ENCODE data around the gene GDI1. TPM values are rescaled to one million over a fixed set of nuclear protein-coding genes. Genes with fewer than 3 reads are reported as not detected.
"Not testable (repeated sequence)": the region's sequence is repeated elsewhere in the genome, so short reads cannot be mapped to it uniquely, and the experiment has no call there.

The GDI1 gene
- polyA plus RNA-seq, 2 of the 4 experiments (the other 2 are of a cell fraction), result 124 to 128 TPM

GRCh38 chrX:154400369-154400817, 36.6 kb upstream of the GDI1 start:
- 92% methylated on average over 2 of the region's 6 CpGs for WGBS (ENCODE audit: missing lambda C conversion rate)
- ChIA-PET CTCF (interaction anchor here (1.2 to 4.7 kb wide), 3 partner anchors 10 to 133 kb away, joined by 4 to 28 read pairs (median 21); partner anchors contain the start of genes DNASE1L1, FLNA and TAFAZZIN), POLR2A (interaction anchor here (1.5 kb wide), 1 partner anchor 9 kb away, joined by 6 read pairs; the partner anchor contains the start of gene DNASE1L1)
- not testable (repeated sequence) for ATAC-seq; DNase-seq (ENCODE audit: low read depth in 1 of 2, low spot score in 1 of 2); FAIRE-seq; H3K9me3 ChIP-seq
- Histone ChIP-seq H3K4me3 (peak overlapping the region; percentile 88), H3K4me1 (peaks cover 18% of the 10 kb centered on the region; the same call in 2 of the 3 replicates), H3K27ac (peak overlapping the region in 1 of 2 experiments; percentile 96; a peak in 3 of 6 replicates), H3K4me2 (peak overlapping the region; percentile 89)
- TF ChIP-seq HOXA7 (CRISPR knock-in tag; IDR thresholded peaks at IDR 0.05), result peak; percentile 84; the same call in 1 of the 2 replicates

- WGBS (ENCODE audit: missing lambda C conversion rate), result 44% methylated on average over 6 of the region's 6 CpGs
- no peak for FAIRE-seq
- CTCF ChIA-PET, result interaction anchor here (1.7 to 4.7 kb wide), 3 partner anchors 9 to 28 kb away, joined by 6 to 28 read pairs (median 21); partner anchors contain the start of genes DNASE1L1, FLNA and TAFAZZIN
- TF ChIP-seq EHMT2 (IDR thresholded peaks at IDR 0.05; ENCODE audit: low read depth), result no peak
- no peak for TF ChIP-seq KDM5A (IDR thresholded peaks at IDR 0.05)
- no peak for TF ChIP-seq HDAC2 (IDR thresholded peaks at IDR 0.05)
- peak; percentile 37 for TF ChIP-seq POLR2A (IDR thresholded peaks at IDR 0.05; ENCODE audit: low read length)
- TF ChIP-seq POLR2AphosphoS2 (conservative IDR thresholded peaks at IDR 0.05; ENCODE audit: low read length), result peak; percentile 100
- TF ChIP-seq NPAS2 (CRISPR knock-in tag; IDR thresholded peaks at IDR 0.05; ENCODE audit: borderline replicate concordance), result no peak
- TF ChIP-seq BHLHE40 (IDR thresholded peaks at IDR 0.05; ENCODE audit: low read depth, low read length), result no peak
- TF ChIP-seq RARB (CRISPR knock-in tag; IDR thresholded peaks at IDR 0.05), result peak; percentile 95
- no peak for TF ChIP-seq NR3C1 (IDR thresholded peaks at IDR 0.05)
- no peak for TF ChIP-seq PHF8 (IDR thresholded peaks at IDR 0.05; ENCODE audit: borderline replicate concordance, low read depth)
- TF ChIP-seq MAFK (IDR thresholded peaks at IDR 0.05; ENCODE audit: partially characterized antibody), result no peak
- TF ChIP-seq E2F6 (IDR thresholded peaks at IDR 0.05; ENCODE audit: borderline replicate concordance, low read depth), result no peak; the same call in 1 of the 2 replicates
- TF ChIP-seq CBX2 (IDR thresholded peaks at IDR 0.05; ENCODE audit: borderline replicate concordance, low read depth), result no peak
- TF ChIP-seq HOXB5 (CRISPR knock-in tag; IDR thresholded peaks at IDR 0.05), result no peak; the same call in 1 of the 2 replicates
- peak; percentile 28 for TF ChIP-seq CHD2 (IDR thresholded peaks at IDR 0.05; ENCODE audit: low read length, partially characterized antibody)
- 0 out of 2 replicates have a peak, but pooled peaks have one; percentile 29 for TF ChIP-seq ESRRA (IDR thresholded peaks at IDR 0.05; ENCODE audit: borderline replicate concordance, low read length)
- no peak for TF ChIP-seq CEBPB (IDR thresholded peaks at IDR 0.05)
- TF ChIP-seq RAD21 (conservative IDR thresholded peaks at IDR 0.05 in 1 of 2, IDR thresholded peaks at IDR 0.05 in 1 of 2), result no peak
- TF ChIP-seq ZNF302 (CRISPR knock-in tag; IDR thresholded peaks at IDR 0.05), result no peak
- TF ChIP-seq KDM1A (IDR thresholded peaks at IDR 0.05; ENCODE audit: low read depth), result no peak
- no peak for TF ChIP-seq ZSCAN20 (CRISPR knock-in tag; IDR thresholded peaks at IDR 0.05)
- TF ChIP-seq CBX8 (IDR thresholded peaks at IDR 0.05), result no peak
- TF ChIP-seq GATA3 (IDR thresholded peaks at IDR 0.05; ENCODE audit: borderline replicate concordance), result no peak
- TF ChIP-seq MYC (IDR thresholded peaks at IDR 0.05; ENCODE audit: borderline replicate concordance, low read length), result no peak
- TF ChIP-seq HEYL (CRISPR knock-in tag; IDR thresholded peaks at IDR 0.05), result no peak
- TF ChIP-seq FOSL2 (IDR thresholded peaks at IDR 0.05), result no peak
- TF ChIP-seq FOSL2 (CRISPR knock-in tag; IDR thresholded peaks at IDR 0.05), result peak; percentile 45; the same call in 1 of the 2 replicates
- peak; percentile 46; the same call in 1 of the 2 replicates for TF ChIP-seq HMGXB4 (CRISPR knock-in tag; IDR thresholded peaks at IDR 0.05; ENCODE audit: borderline replicate concordance)
- TF ChIP-seq NFE2L2 (conservative IDR thresholded peaks at IDR 0.05; ENCODE audit: low read length), result no peak
- TF ChIP-seq JUN (IDR thresholded peaks at IDR 0.05), result peak; percentile 90 to 97
- peak; percentile 98 for TF ChIP-seq TP53 (CRISPR knock-in tag; IDR thresholded peaks at IDR 0.05)
- no peak for TF ChIP-seq CHD4 (IDR thresholded peaks at IDR 0.05; ENCODE audit: borderline replicate concordance)
- no peak for TF ChIP-seq ZFP36 (IDR thresholded peaks at IDR 0.05; ENCODE audit: borderline replicate concordance, partially characterized antibody)
- TF ChIP-seq RNF2 (IDR thresholded peaks at IDR 0.05; ENCODE audit: borderline replicate concordance, low read depth), result no peak
- no peak for TF ChIP-seq HES2 (IDR thresholded peaks at IDR 0.05)
- TF ChIP-seq SREBF2 (IDR thresholded peaks at IDR 0.05), result no peak
Measured at GRCh38 chrX:154401045-154401799, 35.7 kb upstream of the GDI1 start.

More at GRCh38 chrX:154401045-154401799, 35.7 kb upstream of the GDI1 start:
- POLR2A ChIA-PET, result interaction anchor here (0.6 to 1.5 kb wide), 2 partner anchors 8 to 23 kb away, joined by 4 to 6 read pairs; partner anchors contain the start of gene DNASE1L1
- no peaks in the 10 kb centered on the region for H3K9me3 ChIP-seq
- ATAC-seq, result peak; percentile 3 to 10; a peak in 5 of 6 replicates
- DNase-seq (ENCODE audit: low read depth in 1 of 2, low spot score in 1 of 2), result peak in 1 of 2 experiments; percentile 57
- H3K4me3 ChIP-seq, result peak overlapping the region; percentile 88
- peak overlapping the region; percentile 89 for H3K4me2 ChIP-seq
- H3K4me1 ChIP-seq, result peaks cover 18% of the 10 kb centered on the region; the same call in 2 of the 3 replicates
- peak overlapping the region in 1 of 2 experiments; percentile 96; a peak in 4 of 6 replicates for H3K27ac ChIP-seq
